Activated T-cell treated with anti-CD3 and anti-CD28 coated beads, Interleukin-2, amount 50 U/mL, for 48 hours (primary cell): ENCODE measurements around the gene RPIA.
"Not testable (repeated sequence)": the region's sequence is repeated elsewhere in the genome, so short reads cannot be mapped to it uniquely, and the experiment has no call there.

Source experiments
- DNase-seq, 2 experiments: peaks; one replicate each; pipeline ENCODE4 v3.0.0-alpha.2; 2020

RPIA gene

GRCh38 chr2:88796523-88796922 is 105.0 kb downstream of the RPIA start:
- DNase-seq = not testable (repeated sequence)

- not testable (repeated sequence) for DNase-seq
Observed at GRCh38 chr2:88797164-88797563, 105.7 kb downstream of the RPIA start.
